Stomach (tissue), 4 donors: ENCODE results near the gene MRPS30.

ENCODE experiments used
- POLR2A ChIP-seq, 4 donors: fragments of 450-650 bp; IDR thresholded peaks; one replicate each; pipeline ENCODE4 v1.6.1; 2016; ENCODE audit warnings: antibody characterized with exemption in 4 of 4, control low read depth in 2 of 4, mild to moderate bottlenecking in 1 of 4, moderate library complexity in 1 of 4
- TF ChIP-seq, protein P1 (sequence below), 7 experiments: fragments of 450-650 bp in 4 of 7; fragments of 200-600 bp in 3 of 7; sonication (generic) in 3 of 7; IDR thresholded peaks; one replicate each; pipeline ENCODE4 v1.5.1; 2016 to 2019; ENCODE audit warnings: antibody characterized with exemption in 7 of 7, control low read depth in 2 of 7, mild to moderate bottlenecking in 1 of 7

DNA sequence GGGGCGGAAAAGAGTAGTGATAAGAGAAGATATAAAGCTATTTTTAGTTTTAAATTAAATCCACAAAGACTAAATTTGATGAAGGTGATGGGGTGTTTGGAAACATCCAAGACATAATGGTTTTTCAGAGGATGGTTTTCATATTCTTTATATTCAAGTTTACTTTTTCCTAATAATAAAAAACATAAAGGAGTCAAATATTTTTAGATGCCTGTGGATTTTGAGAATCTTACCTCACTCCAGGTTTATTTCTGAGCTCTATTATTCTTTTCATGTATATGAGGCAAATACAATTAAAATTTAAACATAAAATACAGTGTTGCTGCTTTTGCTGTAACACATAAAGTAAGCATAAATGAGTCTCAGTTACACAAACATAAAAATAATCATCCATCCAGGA, 22.2 kb downstream of the MRPS30 start:
- TF ChIP-seq, protein P1, sequence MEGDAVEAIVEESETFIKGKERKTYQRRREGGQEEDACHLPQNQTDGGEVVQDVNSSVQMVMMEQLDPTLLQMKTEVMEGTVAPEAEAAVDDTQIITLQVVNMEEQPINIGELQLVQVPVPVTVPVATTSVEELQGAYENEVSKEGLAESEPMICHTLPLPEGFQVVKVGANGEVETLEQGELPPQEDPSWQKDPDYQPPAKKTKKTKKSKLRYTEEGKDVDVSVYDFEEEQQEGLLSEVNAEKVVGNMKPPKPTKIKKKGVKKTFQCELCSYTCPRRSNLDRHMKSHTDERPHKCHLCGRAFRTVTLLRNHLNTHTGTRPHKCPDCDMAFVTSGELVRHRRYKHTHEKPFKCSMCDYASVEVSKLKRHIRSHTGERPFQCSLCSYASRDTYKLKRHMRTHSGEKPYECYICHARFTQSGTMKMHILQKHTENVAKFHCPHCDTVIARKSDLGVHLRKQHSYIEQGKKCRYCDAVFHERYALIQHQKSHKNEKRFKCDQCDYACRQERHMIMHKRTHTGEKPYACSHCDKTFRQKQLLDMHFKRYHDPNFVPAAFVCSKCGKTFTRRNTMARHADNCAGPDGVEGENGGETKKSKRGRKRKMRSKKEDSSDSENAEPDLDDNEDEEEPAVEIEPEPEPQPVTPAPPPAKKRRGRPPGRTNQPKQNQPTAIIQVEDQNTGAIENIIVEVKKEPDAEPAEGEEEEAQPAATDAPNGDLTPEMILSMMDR (IDR thresholded peaks at IDR 0.05) = no peak
- TF ChIP-seq POLR2A (IDR thresholded peaks at IDR 0.05) = no peak
